ENCODE measurements around the gene RAVER1. TPM values are rescaled to one million over a fixed set of nuclear protein-coding genes. Genes with fewer than 3 reads are reported as not detected.
"Not testable (repeated sequence)": the region's sequence is repeated elsewhere in the genome, so short reads cannot be mapped to it uniquely, and the experiment has no call there.

Gene RAVER1
- total RNA-seq, 1 experiment from 2014 or later, result 87.7 TPM

GRCh38 chr19:10372690-10373089, 39.4 kb upstream of the RAVER1 start:
- intact Hi-C loops (cut with micrococcal nuclease; ENCODE audit: unreplicated experiment), result no loop called here
- Histone ChIP-seq H3K36me3 (ENCODE audit: insufficient read depth, low read length, poor library complexity, severe bottlenecking) (peaks cover 22% of the 10 kb centered on the region), H3K27me3 (replicated peaks; ENCODE audit: insufficient read depth, low read depth, low read length, poor library complexity) (no peaks in the 10 kb centered on the region), H3K27ac (ENCODE audit: low read depth, low read length, poor library complexity, severe bottlenecking) (no peak overlapping the region), H3K4me3 (ENCODE audit: low read depth, low read length, poor library complexity, severe bottlenecking) (no peak overlapping the region), H3K9me3 (ENCODE audit: low read depth, low read length, poor library complexity, severe bottlenecking) (no peaks in the 10 kb centered on the region), H3K4me1 (ENCODE audit: insufficient read depth, low read length, poor library complexity, severe bottlenecking) (no peaks in the 10 kb centered on the region)
- ChIA-PET POLR2A (ENCODE audit: low non-redundant PET) (no interaction called here), CTCF (no interaction called here)
- no TSS peak for BruUV-seq (replicated peaks)
- no peak for DNase-seq (ENCODE audit: low spot score)
- TF ChIP-seq EZH2 (IDR thresholded peaks at IDR 0.05; ENCODE audit: borderline replicate concordance, low read depth, low read length, poor library complexity, severe bottlenecking), result no peak
- TF ChIP-seq CTCF (conservative IDR thresholded peaks at IDR 0.05; ENCODE audit: low read depth, low read length), result no peak

GRCh38 chr19:10368101-10368803, 34.9 kb upstream of the RAVER1 start:
- Histone ChIP-seq H3K27me3 (replicated peaks; ENCODE audit: insufficient read depth, low read depth, low read length, poor library complexity) (no peaks in the 10 kb centered on the region), H3K9me3 (ENCODE audit: low read depth, low read length, poor library complexity, severe bottlenecking) (no peaks in the 10 kb centered on the region), H3K4me3 (ENCODE audit: low read depth, low read length, poor library complexity, severe bottlenecking) (no peak overlapping the region), H3K36me3 (ENCODE audit: insufficient read depth, low read length, poor library complexity, severe bottlenecking) (peaks cover 34% of the 10 kb centered on the region), H3K27ac (ENCODE audit: low read depth, low read length, poor library complexity, severe bottlenecking) (no peak overlapping the region), H3K4me1 (ENCODE audit: insufficient read depth, low read length, poor library complexity, severe bottlenecking) (no peaks in the 10 kb centered on the region)
- no peak for DNase-seq (ENCODE audit: low spot score)
- TF ChIP-seq EZH2 (IDR thresholded peaks at IDR 0.05; ENCODE audit: borderline replicate concordance, low read depth, low read length, poor library complexity, severe bottlenecking) (no peak), CTCF (conservative IDR thresholded peaks at IDR 0.05; ENCODE audit: low read depth, low read length) (no peak)
- BruUV-seq (replicated peaks), result no TSS peak
- ChIA-PET CTCF (no interaction called here), POLR2A (ENCODE audit: low non-redundant PET) (interaction anchor here (0.6 kb wide), 1 partner anchor 280 kb away, joined by 4 read pairs; no protein-coding TSS in a partner anchor)
- intact Hi-C loops (cut with micrococcal nuclease; ENCODE audit: unreplicated experiment), result no loop called here

GRCh38 chr19:10366950-10367512, 33.7 kb upstream of the RAVER1 start:
- intact Hi-C loops (cut with micrococcal nuclease; ENCODE audit: unreplicated experiment); H3K27ac ChIP-seq (ENCODE audit: low read depth, low read length, poor library complexity, severe bottlenecking); H3K4me1 ChIP-seq (ENCODE audit: insufficient read depth, low read length, poor library complexity, severe bottlenecking); DNase-seq (ENCODE audit: low spot score); BruUV-seq (replicated peaks); H3K4me3 ChIP-seq (ENCODE audit: low read depth, low read length, poor library complexity, severe bottlenecking); H3K9me3 ChIP-seq (ENCODE audit: low read depth, low read length, poor library complexity, severe bottlenecking); H3K27me3 ChIP-seq (replicated peaks; ENCODE audit: insufficient read depth, low read depth, low read length, poor library complexity): not testable (repeated sequence)
- ChIA-PET CTCF (interaction anchor here (0.6 kb wide), 1 partner anchor 25 kb away, joined by 4 read pairs; no protein-coding TSS in a partner anchor), POLR2A (ENCODE audit: low non-redundant PET) (interaction anchor here (0.6 kb wide), 1 partner anchor 308 kb away, joined by 3 read pairs; no protein-coding TSS in a partner anchor)
- H3K36me3 ChIP-seq (ENCODE audit: insufficient read depth, low read length, poor library complexity, severe bottlenecking), result peaks cover 37% of the 10 kb centered on the region

Measured in A673 (cell line).